ENCODE results near the gene XRCC3.

Gene XRCC3

GRCh38 chr14:103725001-103725682 lies 9.9 kb upstream of the XRCC3 start:
- DNase-seq, result no peak

- DNase-seq, result no peak
Observed at GRCh38 chr14:103724116-103724515, 8.9 kb upstream of the XRCC3 start.

GRCh38 chr14:103723748-103724081 lies 8.5 kb upstream of the XRCC3 start:
- no peak for DNase-seq

GRCh38 chr14:103721334-103722120 lies 6.3 kb upstream of the XRCC3 start:
- no peak for DNase-seq

GRCh38 chr14:103719751-103720150 lies 4.5 kb upstream of the XRCC3 start:
- DNase-seq, result no peak

- DNase-seq, result no peak
Observed at GRCh38 chr14:103718572-103718971, 3.3 kb upstream of the XRCC3 start.

- DNase-seq, result no peak
Observed at GRCh38 chr14:103716899-103717411, 1.7 kb upstream of the XRCC3 start.

GRCh38 chr14:103716091-103716801 lies 995 bp upstream of the XRCC3 start:
- DNase-seq, result no peak

- DNase-seq, result no peak
Observed at GRCh38 chr14:103714063-103714724, 1.1 kb downstream of the XRCC3 start.

- no peak for DNase-seq
Observed at GRCh38 chr14:103713304-103714062, 1.8 kb downstream of the XRCC3 start.

GRCh38 chr14:103712633-103713247 lies 2.5 kb downstream of the XRCC3 start:
- DNase-seq, result no peak

- no peak for DNase-seq
Observed at GRCh38 chr14:103711516-103712431, 3.5 kb downstream of the XRCC3 start.

- DNase-seq, result no peak
Observed at GRCh38 chr14:103710771-103711377, 4.4 kb downstream of the XRCC3 start.

GRCh38 chr14:103709814-103710213 lies 5.4 kb downstream of the XRCC3 start:
- no peak for DNase-seq

GRCh38 chr14:103708750-103709187 lies 6.5 kb downstream of the XRCC3 start:
- no peak for DNase-seq

- no peak for DNase-seq
Observed at GRCh38 chr14:103707329-103708263, 7.7 kb downstream of the XRCC3 start.

GRCh38 chr14:103706551-103707328 lies 8.5 kb downstream of the XRCC3 start:
- no peak for DNase-seq

Measured in SW 1271 (cell line).